Endothelial cell of hepatic sinusoid (primary cell): ENCODE results near the gene NKX6-2.

ENCODE experiments used
- in situ Hi-C: cut with HindIII; loops from 2 replicates; pipeline ENCODE4 v1.10.0; 2017; ENCODE audit warnings: low sequenced_read_pairs

Gene NKX6-2

DNA sequence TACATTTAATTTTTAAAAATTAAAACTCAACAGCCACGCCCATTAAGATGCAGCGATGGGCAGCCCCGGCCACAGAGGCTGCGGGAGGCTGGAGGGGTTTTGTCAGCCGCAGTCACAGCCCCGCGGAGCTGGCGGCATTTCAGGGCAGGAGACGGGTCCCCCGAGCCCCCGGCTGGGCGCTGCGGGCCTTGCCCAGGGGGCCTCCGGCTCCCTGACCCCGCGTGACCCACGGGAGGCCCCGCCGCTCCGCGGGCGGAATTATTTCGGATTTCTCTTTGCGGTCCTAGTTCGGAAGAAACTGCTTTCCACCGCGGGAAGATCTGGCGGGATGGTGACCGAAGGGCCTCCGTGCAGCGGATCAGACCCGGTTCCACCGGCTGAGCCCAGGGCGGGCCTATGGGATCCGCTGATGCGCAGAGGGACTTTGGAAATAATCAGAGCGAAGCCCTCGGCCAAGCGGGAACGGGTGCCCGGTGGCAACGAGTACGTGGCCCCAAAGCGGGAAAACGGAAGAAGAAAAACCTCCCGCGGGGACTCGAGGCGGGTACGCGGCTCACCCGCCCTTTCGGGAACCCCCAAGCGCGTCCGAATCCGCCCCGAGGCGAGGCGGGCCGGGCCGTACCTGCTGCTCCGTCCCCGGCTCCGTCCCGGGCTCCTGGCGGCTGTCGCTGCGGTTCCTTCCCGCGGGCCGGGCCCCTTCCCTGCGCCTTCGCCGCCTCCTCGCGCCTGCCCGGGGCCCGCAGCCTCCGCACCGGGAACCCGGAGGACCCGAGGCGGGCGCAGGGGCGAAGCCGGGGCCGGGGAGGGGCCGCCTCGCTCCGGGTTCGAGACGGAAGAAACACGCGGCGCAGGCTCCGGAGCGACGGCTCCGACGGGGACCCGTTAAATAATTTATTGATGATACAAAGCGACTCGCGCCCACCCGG is 1.7 kb downstream of the NKX6-2 start:
- in situ Hi-C loops: no loop called here

DNA sequence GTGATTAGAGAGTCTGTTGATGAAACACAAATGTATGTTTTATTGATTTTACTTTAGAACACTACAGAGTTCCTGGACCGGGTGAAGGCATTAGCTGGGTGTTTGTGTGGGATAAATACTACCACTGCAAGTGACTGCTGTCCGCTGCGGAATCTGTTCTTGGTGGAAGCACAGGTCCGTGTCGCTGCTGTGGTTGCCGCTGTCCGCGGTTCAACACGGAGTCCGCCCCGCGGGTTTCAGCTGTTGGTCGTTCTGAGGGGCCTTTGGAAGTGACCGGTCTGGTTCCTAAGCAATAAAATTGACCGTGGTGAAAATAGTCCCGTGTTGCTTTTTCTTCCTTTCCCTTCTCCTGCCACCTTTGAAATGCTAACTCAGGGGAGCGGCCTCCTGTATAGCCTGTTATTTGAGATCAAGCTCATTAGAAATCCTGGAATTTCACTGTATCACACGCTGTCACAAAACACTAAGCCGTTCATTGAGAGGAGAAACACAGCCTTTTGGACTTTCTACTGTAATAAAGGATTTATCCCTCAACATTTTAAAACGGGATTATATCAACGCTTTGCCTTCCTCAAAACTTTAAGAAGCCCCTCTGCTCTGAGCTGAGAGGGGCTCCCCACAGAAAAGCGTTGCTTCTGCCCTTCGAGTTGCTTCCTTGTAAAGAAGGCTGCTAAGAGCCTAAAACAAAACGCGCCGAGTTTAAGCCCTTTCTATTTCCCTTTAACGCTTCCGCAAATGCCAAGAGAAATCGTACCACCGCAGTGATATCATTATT is 2.6 kb downstream of the NKX6-2 start:
- in situ Hi-C loops: no loop called here

DNA sequence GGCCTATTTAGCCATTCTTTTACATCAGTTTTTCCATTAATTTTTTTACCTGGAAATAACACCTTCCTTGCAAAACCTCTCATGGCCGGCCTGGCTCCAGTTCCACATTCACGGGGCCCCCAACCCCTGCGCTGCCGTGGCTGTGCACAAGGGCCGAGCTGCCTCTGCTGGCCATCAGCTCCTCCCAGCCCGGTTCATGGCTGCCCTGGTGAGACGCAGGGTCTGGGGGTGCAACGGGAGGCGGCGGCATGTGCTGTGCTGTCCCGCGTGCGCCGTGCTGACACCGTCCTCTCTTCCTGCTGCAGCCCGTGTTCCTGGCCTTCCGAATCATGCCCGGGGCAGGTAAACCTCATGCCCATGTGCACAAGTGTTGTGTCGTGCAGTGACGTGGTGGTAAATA is 4.4 kb downstream of the NKX6-2 start:
- in situ Hi-C loops: no loop called here

DNA sequence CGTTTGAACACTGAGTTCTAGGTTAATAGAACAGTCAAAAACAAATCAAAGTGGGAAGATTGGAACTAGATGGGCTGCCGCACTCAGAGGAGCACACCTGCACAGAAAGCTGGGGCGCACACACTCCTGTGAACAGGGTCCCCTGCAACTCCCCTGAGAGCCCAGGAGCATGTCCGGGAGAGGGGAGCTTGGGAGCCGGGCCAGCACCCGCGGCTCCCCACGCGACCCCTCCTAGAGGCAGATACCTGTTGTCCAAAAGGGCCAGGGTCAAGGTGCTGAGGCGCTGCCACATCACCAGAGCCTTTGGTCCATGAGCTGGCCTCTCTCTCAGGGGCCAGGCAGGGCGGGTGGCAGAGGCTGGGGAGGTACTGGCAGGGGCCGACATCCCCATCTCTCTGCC is 5.6 kb downstream of the NKX6-2 start:
- in situ Hi-C loops: no loop called here

DNA sequence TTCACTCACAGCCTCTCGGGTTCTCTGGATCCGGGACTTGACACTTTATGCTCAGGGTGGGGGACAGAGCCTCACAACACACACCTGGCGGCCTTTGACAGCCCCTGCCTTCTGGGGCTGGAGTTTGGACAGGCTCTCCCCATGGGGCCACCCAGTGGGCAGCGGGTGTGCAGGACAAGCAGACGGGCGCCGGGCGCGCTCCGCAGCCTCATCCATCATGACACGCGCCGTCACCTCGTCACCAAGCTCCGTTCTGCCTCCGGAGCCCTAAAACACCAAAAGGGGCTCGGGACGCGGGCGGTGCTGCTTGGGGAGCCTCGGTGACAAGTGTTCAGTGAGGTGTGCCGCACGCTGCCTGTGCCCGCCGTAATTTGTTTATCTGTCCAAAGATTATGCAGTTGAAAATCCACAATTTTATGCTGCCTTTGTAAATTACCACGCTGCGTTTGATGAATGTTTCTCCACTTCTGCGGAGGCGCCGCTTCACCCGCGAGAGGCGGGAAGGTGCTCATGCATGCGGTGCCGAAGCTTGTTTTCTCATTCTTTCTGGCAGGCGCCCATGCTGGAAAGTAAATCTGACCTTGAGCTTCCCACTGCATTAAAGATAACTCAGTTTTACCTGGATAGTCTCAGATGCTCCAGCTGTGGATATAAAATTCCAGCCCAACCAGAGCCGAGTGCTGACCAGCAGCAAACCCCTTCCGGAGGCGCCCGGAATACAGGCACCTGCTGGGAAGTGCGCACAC is 6.2 kb downstream of the NKX6-2 start:
- in situ Hi-C loops: loop anchor here (10.0 kb wide), 1 partner anchor 255 kb away; no protein-coding TSS in a partner anchor

DNA sequence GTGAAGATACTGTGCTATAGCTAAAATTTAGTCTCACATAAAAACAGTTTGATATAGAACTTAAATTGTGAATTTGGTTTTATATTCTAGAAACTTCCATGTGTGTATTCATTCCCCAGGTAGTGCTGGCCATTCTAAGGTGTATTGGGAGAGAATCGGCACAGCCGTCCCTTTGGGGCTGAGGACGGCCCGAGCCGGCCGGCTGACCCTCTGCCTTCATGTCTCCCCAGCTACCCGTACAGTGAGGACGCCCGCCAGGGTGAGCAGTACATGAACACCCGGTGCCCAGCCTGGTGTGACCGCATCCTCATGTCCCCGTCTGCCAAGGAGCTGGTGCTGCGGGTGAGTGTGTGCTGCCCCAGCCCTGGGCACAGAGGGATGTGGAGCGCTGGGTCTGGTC is 8.5 kb downstream of the NKX6-2 start:
- in situ Hi-C loops: loop anchor here (10.0 kb wide), 1 partner anchor 253 kb away; no protein-coding TSS in a partner anchor

DNA sequence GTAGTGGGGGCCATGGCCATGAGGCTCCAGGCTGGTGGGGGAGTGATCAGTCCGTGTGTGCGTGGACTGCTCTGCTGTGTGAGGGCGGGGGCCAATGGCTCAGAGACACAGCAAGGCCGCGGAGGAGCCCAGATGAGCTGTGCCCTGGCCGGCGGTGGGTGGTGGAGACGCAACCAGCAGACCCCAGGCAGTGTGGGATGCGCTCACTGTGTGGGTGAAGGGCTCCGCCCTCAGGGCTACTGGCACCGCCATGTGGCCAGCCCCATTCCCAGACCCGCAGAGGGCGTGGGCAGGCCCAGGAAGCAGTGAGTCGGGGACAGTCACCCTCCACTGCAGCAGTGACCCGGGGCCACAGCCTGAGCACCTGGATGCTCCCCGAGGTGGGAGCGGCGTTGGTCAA is 9.1 kb downstream of the NKX6-2 start:
- in situ Hi-C loops: loop anchor here (10.0 kb wide), 1 partner anchor 252 kb away; no protein-coding TSS in a partner anchor

DNA sequence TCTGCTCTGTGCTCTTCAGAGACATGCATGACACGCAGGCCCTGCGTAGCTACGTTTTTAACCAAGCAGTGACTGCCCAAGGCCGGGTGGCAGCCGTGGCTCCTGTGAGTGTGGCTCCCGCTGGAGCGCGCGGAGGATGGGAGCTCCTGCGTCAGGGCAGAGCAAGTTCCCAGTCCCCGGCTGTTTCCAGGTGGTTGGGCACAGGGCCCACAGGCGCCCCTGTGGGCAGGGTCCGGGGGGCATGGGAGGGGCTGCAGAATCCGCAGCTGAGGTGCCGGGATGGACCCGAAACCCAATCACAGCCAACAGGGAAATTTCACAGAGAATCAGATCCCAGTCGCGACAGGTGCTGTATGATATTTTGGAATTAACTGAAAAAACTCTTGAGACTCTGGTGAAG is 9.8 kb downstream of the NKX6-2 start:
- in situ Hi-C loops: loop anchor here (10.0 kb wide), 1 partner anchor 251 kb away; no protein-coding TSS in a partner anchor

DNA sequence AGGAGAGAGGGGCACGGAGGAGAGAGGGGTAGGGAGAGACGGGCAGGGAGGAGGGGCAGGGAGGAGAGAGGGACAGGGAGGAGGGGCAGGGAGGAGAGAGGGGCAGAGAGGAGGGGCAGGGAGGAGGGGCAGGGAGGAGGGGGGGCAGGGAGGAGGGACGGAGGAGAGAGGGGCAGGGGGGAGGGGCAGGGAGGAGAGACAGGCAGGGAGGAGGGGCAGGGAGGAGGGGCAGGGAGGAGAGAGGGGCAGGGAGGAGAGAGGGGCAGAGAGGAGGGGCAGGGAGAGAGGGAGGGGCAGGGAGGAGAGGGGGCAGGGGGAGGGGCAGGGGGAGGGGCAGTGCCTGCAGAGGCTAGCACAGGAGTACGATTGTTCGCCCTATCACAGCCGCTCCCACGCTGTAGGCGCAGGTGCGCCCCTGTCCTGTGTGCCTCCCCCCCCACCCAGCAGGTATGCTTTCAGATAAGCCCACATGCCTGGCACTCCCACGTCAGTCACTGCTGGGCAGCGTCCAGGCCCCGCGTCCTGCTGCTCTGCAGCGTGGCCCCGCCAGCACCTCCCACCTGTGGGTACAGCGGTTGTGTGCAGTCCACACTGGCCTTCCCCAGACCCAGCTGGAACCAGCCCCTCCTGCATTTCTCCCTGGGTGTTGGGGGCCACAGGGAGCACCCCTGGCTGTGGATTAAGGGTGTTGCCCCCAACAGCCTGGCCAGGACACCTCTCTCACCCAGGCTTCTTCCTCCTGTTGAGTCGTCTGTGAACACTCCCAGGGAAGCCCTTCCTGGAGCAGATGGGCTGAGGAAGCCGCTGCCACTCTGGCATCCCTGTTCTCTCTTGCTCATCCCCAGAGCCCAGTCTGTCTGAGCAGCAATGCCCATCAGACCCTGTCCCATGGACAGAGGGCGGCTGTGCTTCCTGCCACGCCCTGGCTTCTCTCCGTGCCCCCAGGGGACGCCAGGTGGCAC is 10.8 kb downstream of the NKX6-2 start:
- in situ Hi-C loops: loop anchor here (5.0 to 10.0 kb wide), 3 partner anchors 57 to 250 kb away; no protein-coding TSS in a partner anchor

DNA sequence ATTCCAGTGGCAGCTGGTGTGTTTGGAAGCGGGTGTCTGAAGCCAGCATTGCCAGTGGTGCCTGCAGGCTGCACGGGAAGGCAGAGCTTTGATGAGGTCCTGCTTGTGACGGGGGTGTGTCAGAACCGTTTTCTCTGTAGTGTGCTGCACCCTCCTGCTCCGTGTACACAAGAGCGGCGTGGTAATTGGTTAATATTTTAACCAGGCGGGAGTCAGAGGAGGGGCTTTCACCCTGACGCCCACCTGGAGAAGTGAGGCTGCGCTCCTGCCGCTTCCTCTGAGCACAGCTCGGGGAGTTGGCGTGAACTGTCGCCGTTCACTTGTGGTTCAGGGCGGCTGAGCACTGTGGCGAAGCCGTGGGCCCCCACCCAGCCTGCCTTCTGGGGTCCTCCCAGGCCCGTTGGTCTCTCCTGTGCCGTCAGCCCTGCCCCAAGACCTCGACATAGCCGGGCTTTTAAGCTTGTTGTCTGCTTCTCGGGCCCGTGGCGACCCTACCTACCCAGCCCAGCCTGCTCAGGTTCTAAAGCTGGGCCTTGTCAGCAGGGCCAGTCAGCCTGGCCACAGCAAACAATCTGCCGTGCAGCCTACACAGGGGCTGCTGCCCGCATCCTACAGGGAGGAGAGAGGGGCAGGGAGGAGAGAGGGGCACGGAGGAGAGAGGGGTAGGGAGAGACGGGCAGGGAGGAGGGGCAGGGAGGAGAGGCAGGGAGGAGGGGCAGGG is 11.6 kb downstream of the NKX6-2 start:
- in situ Hi-C loops: loop anchor here (5.0 to 10.0 kb wide), 3 partner anchors 58 to 250 kb away; no protein-coding TSS in a partner anchor

DNA sequence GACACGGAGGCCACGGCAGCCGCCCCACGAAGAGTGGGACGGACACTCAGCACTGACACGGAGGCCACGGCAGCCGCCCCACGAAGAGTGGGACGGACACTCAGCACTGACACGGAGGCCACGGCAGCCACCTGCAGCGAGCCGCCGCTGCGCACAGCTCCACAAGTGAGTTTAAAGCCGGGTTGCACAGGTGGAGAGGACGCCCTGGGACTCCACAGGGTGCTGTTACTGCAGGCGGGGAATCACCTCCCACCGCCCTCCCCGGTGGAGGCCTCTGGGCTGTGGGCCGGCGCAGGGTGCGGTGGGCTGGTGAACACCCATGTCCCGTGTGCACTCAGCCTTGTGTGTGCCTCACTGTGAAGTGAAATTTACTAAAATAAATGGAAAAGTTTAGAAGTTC is 13.1 kb downstream of the NKX6-2 start:
- in situ Hi-C loops: loop anchor here (5.0 to 10.0 kb wide), 3 partner anchors 59 to 248 kb away; no protein-coding TSS in a partner anchor

DNA sequence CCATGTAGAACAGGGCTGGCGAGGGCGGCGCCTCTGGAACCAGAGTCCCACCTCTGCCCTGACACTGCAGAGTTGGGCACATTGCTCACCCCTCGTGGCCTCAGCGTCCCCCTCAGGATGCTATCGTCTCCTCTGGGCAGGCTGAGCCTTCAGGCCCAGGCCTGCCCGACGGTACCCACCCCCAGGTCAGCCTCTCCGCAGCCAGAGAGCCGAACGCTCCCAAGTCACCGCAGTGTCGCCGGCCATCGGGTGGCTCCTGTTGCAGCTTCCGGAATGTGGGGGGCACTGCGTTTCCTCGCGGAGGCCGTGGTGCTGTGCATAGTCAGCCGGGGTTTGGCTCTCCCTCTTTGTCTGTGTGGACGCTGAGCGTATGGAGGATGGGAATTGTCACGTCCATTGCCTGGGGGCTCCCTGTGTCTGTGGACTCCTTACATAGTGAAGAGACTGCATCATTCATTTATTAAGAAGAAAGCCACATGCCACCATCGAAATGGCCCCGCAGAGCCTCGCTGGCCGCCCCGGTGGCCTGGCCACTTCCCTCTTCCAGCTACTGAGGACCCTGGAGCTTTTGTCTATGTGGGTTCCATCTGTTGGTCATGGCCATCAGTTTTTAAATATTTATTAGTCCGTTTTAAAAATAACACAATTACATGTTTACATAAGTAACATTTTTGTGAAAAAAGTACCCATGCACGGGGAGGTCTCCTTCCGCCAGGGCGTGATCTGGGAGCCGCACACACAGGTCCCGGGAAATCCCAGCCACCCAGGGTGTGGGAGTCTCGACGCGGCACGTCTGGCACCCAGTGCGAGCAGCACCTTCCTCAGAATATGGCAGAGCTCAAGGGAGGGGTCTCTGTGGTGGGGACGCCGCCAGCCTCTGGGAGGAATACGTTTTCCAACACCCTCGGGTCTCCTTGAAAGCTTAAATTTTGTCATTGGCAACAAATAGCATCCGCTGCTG is 15.6 kb downstream of the NKX6-2 start:
- in situ Hi-C loops: loop anchor here (5.0 to 10.0 kb wide), 3 partner anchors 62 to 246 kb away; no protein-coding TSS in a partner anchor

DNA sequence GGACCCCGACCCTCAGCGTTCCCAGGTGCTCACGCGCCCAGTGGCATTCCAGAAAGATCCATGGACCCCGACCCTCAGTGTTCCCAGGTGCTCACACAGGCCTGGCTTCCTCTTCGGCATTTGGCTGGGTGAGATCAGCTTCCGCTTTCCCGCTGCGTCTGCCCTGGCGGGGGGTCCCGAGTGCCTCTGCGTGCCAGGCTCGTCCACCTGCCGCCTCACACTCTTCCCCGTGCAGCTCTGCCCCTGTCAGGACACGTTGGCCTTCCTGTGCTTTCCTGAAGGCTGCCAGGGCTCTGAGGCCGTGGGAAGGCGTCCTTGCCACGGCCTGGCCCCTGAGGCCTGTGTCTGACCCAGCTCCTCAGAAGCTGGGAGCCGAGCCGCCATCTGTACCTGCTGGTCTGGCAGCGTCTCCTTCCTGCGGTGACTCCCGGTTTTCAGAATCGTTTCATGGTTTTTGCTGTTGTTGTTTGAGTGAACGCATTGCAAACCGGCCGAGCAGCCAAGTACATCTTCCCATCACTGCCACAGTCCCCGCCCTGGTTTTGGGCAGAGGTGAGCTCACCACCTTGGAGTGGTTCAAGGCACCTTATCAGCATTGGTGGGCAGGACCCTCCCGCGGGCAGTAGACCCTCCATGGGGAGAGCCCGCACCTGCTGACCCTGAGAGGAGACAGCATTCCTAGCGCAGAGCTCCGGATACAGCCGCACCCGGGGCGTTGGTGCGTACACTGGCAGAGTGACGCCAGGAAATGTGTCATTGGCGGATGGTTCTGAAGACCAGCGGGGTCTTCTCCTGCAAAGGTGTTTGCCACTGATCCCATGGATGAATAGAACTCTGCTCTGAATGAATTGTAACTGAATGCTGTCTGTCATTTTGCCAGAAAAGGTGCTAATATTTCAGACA is 17.4 kb downstream of the NKX6-2 start:
- in situ Hi-C loops: loop anchor here (10.0 kb wide), 1 partner anchor 304 kb away; no protein-coding TSS in a partner anchor

DNA sequence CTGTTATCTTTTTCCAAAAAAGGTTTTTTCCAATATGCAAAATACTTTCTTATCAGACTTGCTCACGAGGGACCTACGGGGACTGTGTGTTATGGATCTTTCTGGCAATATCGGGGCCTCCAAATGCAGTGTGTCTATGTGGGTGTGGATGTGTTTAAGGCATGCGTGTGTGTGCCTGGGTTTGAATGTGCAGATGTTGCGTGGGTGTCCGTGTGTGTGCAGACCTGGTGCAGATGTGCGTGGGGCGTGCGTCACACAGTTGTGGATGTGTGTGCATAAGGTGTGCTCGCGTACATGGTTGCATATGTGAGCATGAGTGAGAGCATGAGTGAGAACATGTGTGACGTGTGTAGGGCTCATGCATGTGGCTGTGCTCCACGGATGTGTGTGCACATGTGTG is 19.7 kb downstream of the NKX6-2 start:
- in situ Hi-C loops: loop anchor here (10.0 kb wide), 1 partner anchor 301 kb away; no protein-coding TSS in a partner anchor

DNA sequence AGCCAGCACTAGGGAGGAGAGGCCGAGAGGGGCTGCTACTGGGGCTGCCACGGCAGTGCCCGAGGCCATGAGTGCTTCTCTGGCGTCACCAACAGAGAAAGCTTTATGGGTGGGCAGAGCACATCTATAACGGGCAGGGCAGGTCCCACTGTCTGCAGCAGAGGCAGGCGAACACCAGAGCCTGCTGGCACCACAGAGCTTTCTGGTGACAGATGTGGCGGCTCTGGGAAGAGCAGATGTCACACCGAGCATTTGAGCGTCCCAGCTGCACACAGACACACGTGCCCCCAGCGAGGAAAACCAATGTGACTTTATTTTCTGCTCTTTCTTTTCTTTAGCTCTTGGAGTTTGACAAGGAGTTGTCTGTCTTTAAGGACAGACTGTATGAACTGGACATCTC is 20.5 kb downstream of the NKX6-2 start:
- in situ Hi-C loops: loop anchor here (10.0 kb wide), 1 partner anchor 301 kb away; no protein-coding TSS in a partner anchor

DNA sequence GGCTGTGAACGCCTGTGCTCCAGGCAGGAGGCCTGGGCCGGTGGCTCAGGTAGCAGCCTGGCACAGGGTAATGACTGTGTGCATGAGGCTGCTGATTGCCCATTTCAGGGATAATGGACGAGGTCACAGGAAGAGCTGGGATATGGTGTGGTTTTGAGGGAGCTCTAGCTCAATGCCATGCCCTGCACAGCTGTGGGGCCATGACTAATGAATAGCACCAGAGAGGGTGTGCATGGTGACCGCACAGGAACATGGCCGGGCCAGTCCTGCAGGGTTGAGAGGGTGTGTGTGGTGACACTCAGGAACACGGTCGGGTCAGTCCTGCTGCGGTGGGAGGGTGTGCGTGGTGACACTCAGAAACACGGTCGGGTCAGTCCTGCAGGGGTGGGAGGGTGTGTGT is 21.8 kb downstream of the NKX6-2 start:
- in situ Hi-C loops: loop anchor here (10.0 kb wide), 1 partner anchor 299 kb away; no protein-coding TSS in a partner anchor
